KMS-11 (cell line): ENCODE data around the gene ANKRD1.
"Not testable (repeated sequence)": the region's sequence is repeated elsewhere in the genome, so short reads cannot be mapped to it uniquely, and the experiment has no call there.

Experiments
- H2AFZ ChIP-seq: fragments of 200-600 bp; sonication (generic); 2 replicates; pipeline ENCODE4 v1.6.1; 2016; ENCODE audit warnings: antibody characterized with exemption, mixed run types, low read depth
- H3K27ac ChIP-seq: fragments of 200-600 bp; sonication (generic); 2 replicates; pipeline ENCODE4 v1.6.1; 2016; ENCODE audit warnings: mild to moderate bottlenecking, mixed run types
- H3K27me3 ChIP-seq: fragments of 200-600 bp; sonication (generic); 2 replicates; pipeline ENCODE4 v1.6.1; 2017; ENCODE audit warnings: mild to moderate bottlenecking, low read depth, mixed run types, moderate library complexity; ENCODE audit not compliant: insufficient read depth
- H3K36me3 ChIP-seq: fragments of 200-600 bp; sonication (generic); 2 replicates; pipeline ENCODE4 v1.6.1; 2017; ENCODE audit warnings: mild to moderate bottlenecking, mixed run types; ENCODE audit not compliant: insufficient read depth
- H3K4me1 ChIP-seq: fragments of 200-600 bp; sonication (generic); 2 replicates; pipeline ENCODE4 v1.6.1; 2016; ENCODE audit warnings: mild to moderate bottlenecking, low read depth, mixed run types; ENCODE audit not compliant: poor library complexity, severe bottlenecking
- H3K4me2 ChIP-seq: fragments of 200-600 bp; sonication (generic); 2 replicates; pipeline ENCODE4 v1.7.0; 2016; ENCODE audit warnings: mild to moderate bottlenecking, mixed run types
- H3K4me3 ChIP-seq: fragments of 200-600 bp; sonication (generic); IDR thresholded peaks from 2 replicates; pipeline ENCODE4 v1.6.1; 2017; ENCODE audit warnings: low read depth, low read length, mixed read lengths; ENCODE audit not compliant: insufficient read depth
- H3K79me2 ChIP-seq: fragments of 200-600 bp; sonication (generic); 2 replicates; pipeline ENCODE4 v1.6.1; 2016; ENCODE audit warnings: low read depth, mixed run types; ENCODE audit not compliant: insufficient read depth
- H3K9ac ChIP-seq: fragments of 200-600 bp; sonication (generic); 2 replicates; pipeline ENCODE4 v1.6.1; 2016; ENCODE audit warnings: mild to moderate bottlenecking, mixed run types
- H4K20me1 ChIP-seq: fragments of 200-600 bp; sonication (generic); 2 replicates; pipeline ENCODE4 v1.6.1; 2016; ENCODE audit warnings: mild to moderate bottlenecking, mixed run types; ENCODE audit not compliant: insufficient read depth
- CTCF ChIP-seq: fragments of 200-600 bp; sonication (generic); conservative IDR thresholded peaks from 2 replicates; pipeline ENCODE4 v1.6.1; 2017; ENCODE audit warnings: low read depth, mild to moderate bottlenecking, antibody characterized with exemption, low read length, moderate library complexity, mixed read lengths

Gene ANKRD1

GRCh38 chr10:90887555-90887954, 33.3 kb downstream of the ANKRD1 start:
- no peak overlapping the region for H3K4me3 ChIP-seq
- no peak overlapping the region for H3K4me2 ChIP-seq
- H3K79me2 ChIP-seq: no peaks in the 10 kb centered on the region
- no peaks in the 10 kb centered on the region for H3K4me1 ChIP-seq
- no peak for TF ChIP-seq CTCF
- no peak overlapping the region for H3K9ac ChIP-seq
- H4K20me1 ChIP-seq: no peaks in the 10 kb centered on the region
- 0 out of 2 replicates have a peak, but pooled peaks cover 6% of the 10 kb centered on the region for H3K36me3 ChIP-seq
- no peaks in the 10 kb centered on the region for H3K27me3 ChIP-seq
- no peak overlapping the region for H2AFZ ChIP-seq
- H3K27ac ChIP-seq: no peak overlapping the region

DNA sequence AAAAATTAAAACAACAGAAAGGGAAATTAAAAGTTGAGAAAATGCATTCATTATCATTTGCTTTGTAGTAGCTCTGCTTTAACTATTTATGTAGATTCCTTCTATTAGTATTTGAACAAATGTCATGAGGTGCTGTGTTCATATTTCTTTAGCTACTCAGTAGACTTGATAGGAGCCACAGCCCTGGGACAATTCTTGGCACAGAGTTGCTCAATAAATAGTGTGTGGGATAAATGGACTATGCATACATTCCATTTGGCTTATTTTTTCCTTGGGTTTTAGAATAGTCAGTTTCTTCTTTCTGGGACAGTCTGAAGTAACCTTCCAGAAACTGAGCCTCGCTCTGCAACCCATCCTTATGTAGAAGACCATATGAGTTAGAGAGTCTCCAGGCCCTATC, 35.7 kb downstream of the ANKRD1 start:
- H3K27ac ChIP-seq: no peak overlapping the region
- no peak for TF ChIP-seq CTCF
- H3K9ac ChIP-seq: no peak overlapping the region
- no peaks in the 10 kb centered on the region for H3K79me2 ChIP-seq
- H3K27me3 ChIP-seq: no peaks in the 10 kb centered on the region
- H3K4me2 ChIP-seq: no peak overlapping the region
- 0 out of 2 replicates have a peak, but pooled peaks cover 6% of the 10 kb centered on the region for H3K36me3 ChIP-seq
- no peaks in the 10 kb centered on the region for H3K4me1 ChIP-seq
- H3K4me3 ChIP-seq: no peak overlapping the region
- H2AFZ ChIP-seq: no peak overlapping the region
- no peaks in the 10 kb centered on the region for H4K20me1 ChIP-seq

DNA sequence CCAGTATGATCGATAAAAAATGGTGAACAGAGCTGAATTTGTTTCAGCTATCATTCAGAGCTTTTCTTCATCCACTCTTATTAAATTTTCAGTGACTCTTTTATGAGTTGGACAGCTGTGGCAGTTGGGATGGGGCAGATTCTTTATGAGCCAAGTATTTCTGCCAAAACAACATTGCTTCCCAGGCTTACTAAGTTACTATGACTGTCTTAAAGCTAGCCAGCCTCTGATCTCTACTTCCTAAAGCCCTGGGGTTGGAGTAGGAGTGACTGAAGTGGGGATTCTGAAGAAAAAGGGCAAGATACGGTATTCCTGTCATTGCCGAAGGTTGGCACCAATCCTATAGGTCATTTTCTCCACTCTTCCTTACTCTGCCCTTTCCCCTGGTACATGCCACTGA, 36.5 kb downstream of the ANKRD1 start:
- Histone ChIP-seq H3K36me3 (0 out of 2 replicates have a peak, but pooled peaks cover 6% of the 10 kb centered on the region), H3K4me2 (no peak overlapping the region), H3K9ac (no peak overlapping the region), H3K79me2 (no peaks in the 10 kb centered on the region), H2AFZ (no peak overlapping the region), H3K4me3 (no peak overlapping the region), H3K27ac (no peak overlapping the region), H4K20me1 (no peaks in the 10 kb centered on the region), H3K4me1 (no peaks in the 10 kb centered on the region), H3K27me3 (no peaks in the 10 kb centered on the region)
- no peak for TF ChIP-seq CTCF

- peak; percentile 66 for TF ChIP-seq CTCF
- H4K20me1 ChIP-seq, H3K9ac ChIP-seq, H3K27ac ChIP-seq, H3K4me2 ChIP-seq, H3K4me3 ChIP-seq, H3K4me1 ChIP-seq, H3K79me2 ChIP-seq, H3K27me3 ChIP-seq, H2AFZ ChIP-seq, H3K36me3 ChIP-seq: not testable (repeated sequence)
These were observed 40.7 kb downstream of the ANKRD1 start for GRCh38 chr10:90880059-90880719.
